Spleen (tissue), 7 donors: ENCODE results near the gene PUSL1.

ENCODE experiments used
- CTCF ChIP-seq, 11 experiments: fragments of 200-600 bp in 7 of 11; fragments of 450-650 bp in 4 of 11; sonication (generic) in 4 of 11; IDR thresholded peaks in 8 of 11; conservative IDR thresholded peaks in 3 of 11; 1 replicate in 7 of 11; 2 replicates in 4 of 11; pipeline versions ENCODE4 v1.4.0 to v1.8.0; 2016 to 2021; ENCODE audit warnings: antibody characterized with exemption in 11 of 11, inconsistent platforms in 4 of 11, mild to moderate bottlenecking in 1 of 11
- POLR2A ChIP-seq, 3 donors: fragments of 450-650 bp; IDR thresholded peaks; one replicate each; pipeline ENCODE4 v1.5.1; 2017; ENCODE audit warnings: antibody characterized with exemption in 3 of 3, mild to moderate bottlenecking in 1 of 3
- POLR2AphosphoS5 ChIP-seq, 3 donors: sonication (generic); formaldehyde crosslinking; IDR thresholded peaks; one replicate each; pipeline ENCODE4 v1.5.1; 2017; ENCODE audit warnings: antibody characterized with exemption in 3 of 3
- donor health status: DM: no; HTN: no; CAD: no; lungs with moderate emphysema.
- donor health status: DM: no; HTN: no; CAD: no.
- donor health status: DM: no; HTN: no; CAD: no.

GRCh38 chr1:1344655-1345361, 36.4 kb downstream of the PUSL1 start:
- TF ChIP-seq CTCF (IDR thresholded peaks at IDR 0.05 in 8 of 11, conservative IDR thresholded peaks at IDR 0.05 in 3 of 11) (peak in 2 of 11 experiments; percentile 27 to 32), POLR2AphosphoS5 (IDR thresholded peaks at IDR 0.05) (no peak), POLR2A (IDR thresholded peaks at IDR 0.05) (no peak)
